Spleen (tissue), 11 donors: ENCODE measurements around the gene RHOC. TPM values are rescaled to one million over a fixed set of nuclear protein-coding genes. Genes with fewer than 3 reads are reported as not detected.

ENCODE experiments used
- DNase-seq: peaks from one replicate; pipeline ENCODE4 v3.0.0-alpha.2; 2020
- H3K27ac ChIP-seq, 8 donors: fragments of 200-600 bp; sonication (generic) in 7 of 8; 1 replicate in 4 of 8; 2 replicates in 4 of 8; pipeline versions ENCODE4 v1.5.0 to v1.8.0; 2016 to 2021; ENCODE audit warnings: inconsistent platforms in 4 of 8, mild to moderate bottlenecking in 4 of 8, moderate library complexity in 1 of 8
- H3K27me3 ChIP-seq, 7 donors: fragments of 200-600 bp; sonication (generic) in 6 of 7; replicated peaks in 1 of 7; 1 replicate in 4 of 7; 2 replicates in 3 of 7; pipeline versions ENCODE4 v1.5.0 to v1.8.0; 2016 to 2021; ENCODE audit warnings: inconsistent platforms in 3 of 7, mild to moderate bottlenecking in 1 of 7
- H3K36me3 ChIP-seq, 6 donors: fragments of 200-600 bp; sonication (generic) in 5 of 6; 1 replicate in 4 of 6; 2 replicates in 2 of 6; pipeline versions ENCODE4 v1.5.0 to v1.8.0; 2016 to 2021; ENCODE audit warnings: inconsistent platforms in 2 of 6
- H3K4me1 ChIP-seq, 6 donors: fragments of 200-600 bp; sonication (generic) in 5 of 6; 1 replicate in 3 of 6; 2 replicates in 3 of 6; pipeline versions ENCODE4 v1.5.0 to v1.8.0; 2016 to 2021; ENCODE audit warnings: inconsistent platforms in 3 of 6
- H3K4me3 ChIP-seq, 8 donors: fragments of 200-600 bp; sonication (generic) in 7 of 8; 1 replicate in 4 of 8; 2 replicates in 4 of 8; pipeline versions ENCODE4 v1.5.0 to v1.8.0; 2016 to 2021; ENCODE audit warnings: inconsistent platforms in 4 of 8, mild to moderate bottlenecking in 4 of 8, moderate library complexity in 2 of 8
- H3K9me3 ChIP-seq, 8 donors: fragments of 200-600 bp; sonication (generic) in 7 of 8; 1 replicate in 4 of 8; 2 replicates in 4 of 8; pipeline versions ENCODE4 v1.5.0 to v1.8.0; 2016 to 2021; ENCODE audit warnings: inconsistent platforms in 4 of 8
- CTCF ChIP-seq, 11 experiments: fragments of 200-600 bp in 7 of 11; fragments of 450-650 bp in 4 of 11; sonication (generic) in 4 of 11; IDR thresholded peaks in 8 of 11; conservative IDR thresholded peaks in 3 of 11; 1 replicate in 7 of 11; 2 replicates in 4 of 11; pipeline versions ENCODE4 v1.4.0 to v1.8.0; 2016 to 2021; ENCODE audit warnings: antibody characterized with exemption in 11 of 11, inconsistent platforms in 4 of 11, mild to moderate bottlenecking in 1 of 11
- POLR2A ChIP-seq, 3 donors: fragments of 450-650 bp; IDR thresholded peaks; one replicate each; pipeline ENCODE4 v1.5.1; 2017; ENCODE audit warnings: antibody characterized with exemption in 3 of 3, mild to moderate bottlenecking in 1 of 3
- POLR2AphosphoS5 ChIP-seq, 3 donors: sonication (generic); formaldehyde crosslinking; IDR thresholded peaks; one replicate each; pipeline ENCODE4 v1.5.1; 2017; ENCODE audit warnings: antibody characterized with exemption in 3 of 3
- WGBS, 5 donors: extraction: QIAGEN DNeasy Blood & Tissue Kit in 3 of 5; methylation state at CpG; one replicate each; pipeline versions ENCODE4 v1.1.5 to v1.1.7; 2013 to 2018; 5-methylcytosine and 5-hydroxymethylcytosine counted together
- intact Hi-C: fragments of 100-400 bp; cut with DNase I; formaldehyde crosslinking; loops from one replicate; pipeline ENCODE4 v1.15.0; 2023; ENCODE audit warnings: low total_unique reads
- polyA plus RNA-seq, 3 donors: library from polyadenylated mRNA; stranded (reverse); fragments of 200-250 nt; gene quantifications; one replicate each; pipeline ENCODE4 v1.2.1, GENCODE V29; 2013
- total RNA-seq, 7 donors: library from RNA; depleted of rRNA in 3 of 7; stranded (reverse); fragments of >200 nt in 3 of 7; fragmentation: NEBNext Ultra II Directional in 4 of 7; extraction: Animal tissue kit (Norgen Biotek cat#: 25700) in 4 of 7; gene quantifications; one replicate each; pipeline versions ENCODE4 v1.1.0 to v1.2.1, GENCODE V29; 2016 to 2021
- donor health status: healthy with polysubstance abuse.
- donor health status: DM: no; HTN: no; CAD: no; lungs with moderate emphysema.
- donor health status: DM: no; HTN: no; CAD: no.
- donor health status: Bipolar disorder and iron deficiency.
- donor health status: healthy.
- donor health status: DM: no; HTN: no; CAD: no.
- donor health status: DM: yes; HTN: yes; CAD: no.

The RHOC gene
- total and polyA plus RNA-seq, 10 donors = 120 to 323 (median 203) TPM

- peaks cover 0 to 100% (median 61%) of the 10 kb centered on the region in 6 donors for H3K36me3 ChIP-seq
- H3K4me3 ChIP-seq = no peak overlapping the region
- DNase-seq = peak; percentile 70
- 94 to 98% (median 95%) methylated on average over 7 to 9 of the region's 9 CpGs for WGBS, 5 donors
- no peaks in the 10 kb centered on the region for H3K9me3 ChIP-seq
- H3K27ac ChIP-seq = no peak overlapping the region
- no peaks in the 10 kb centered on the region for H3K27me3 ChIP-seq
- TF ChIP-seq POLR2AphosphoS5 (IDR thresholded peaks at IDR 0.05) (no peak), CTCF (IDR thresholded peaks at IDR 0.05 in 8 of 11, conservative IDR thresholded peaks at IDR 0.05 in 3 of 11) (no peak), POLR2A (IDR thresholded peaks at IDR 0.05) (no peak)
- intact Hi-C loops = no loop called here
- peaks cover 15 to 28% (median 24%) of the 10 kb centered on the region in 6 donors for H3K4me1 ChIP-seq
Observed at GRCh38 chr1:112695276-112695675, 11.7 kb downstream of the RHOC start.

GRCh38 chr1:112694363-112694929 lies 12.5 kb downstream of the RHOC start:
- peaks cover 7 to 20% (median 16%) of the 10 kb centered on the region in 6 donors for H3K4me1 ChIP-seq
- H3K9me3 ChIP-seq = no peaks in the 10 kb centered on the region
- peaks cover 0 to 100% (median 69%) of the 10 kb centered on the region in 6 donors for H3K36me3 ChIP-seq
- H3K4me3 ChIP-seq = no peak overlapping the region
- 88 to 92% (median 89%) methylated on average over 11 to 15 of the region's 15 CpGs for WGBS, 5 donors
- no peak overlapping the region for H3K27ac ChIP-seq
- intact Hi-C loops = no loop called here
- TF ChIP-seq POLR2AphosphoS5 (IDR thresholded peaks at IDR 0.05) (no peak), CTCF (IDR thresholded peaks at IDR 0.05 in 8 of 11, conservative IDR thresholded peaks at IDR 0.05 in 3 of 11) (no peak), POLR2A (IDR thresholded peaks at IDR 0.05) (no peak)
- peak; percentile 58 for DNase-seq
- no peaks in the 10 kb centered on the region for H3K27me3 ChIP-seq

GRCh38 chr1:112693821-112694220 lies 13.1 kb downstream of the RHOC start:
- no peak overlapping the region for H3K27ac ChIP-seq
- intact Hi-C loops = no loop called here
- H3K27me3 ChIP-seq = no peaks in the 10 kb centered on the region
- peaks cover 0 to 100% (median 71%) of the 10 kb centered on the region in 6 donors for H3K36me3 ChIP-seq
- TF ChIP-seq POLR2A (IDR thresholded peaks at IDR 0.05) (no peak), CTCF (IDR thresholded peaks at IDR 0.05 in 8 of 11, conservative IDR thresholded peaks at IDR 0.05 in 3 of 11) (no peak), POLR2AphosphoS5 (IDR thresholded peaks at IDR 0.05) (no peak)
- WGBS, 5 donors = 88 to 96% (median 94%) methylated on average over 6 of the region's 6 CpGs
- peaks cover 3 to 13% (median 10%) of the 10 kb centered on the region in 6 donors for H3K4me1 ChIP-seq
- no peak overlapping the region for H3K4me3 ChIP-seq
- DNase-seq = peak; percentile 60
- H3K9me3 ChIP-seq = no peaks in the 10 kb centered on the region

GRCh38 chr1:112692681-112693080 lies 14.2 kb downstream of the RHOC start:
- Histone ChIP-seq H3K36me3 (peaks cover 0 to 99% (median 67%) of the 10 kb centered on the region in 6 donors), H3K9me3 (no peaks in the 10 kb centered on the region), H3K4me1 (peaks cover 0 to 11% (median 5%) of the 10 kb centered on the region in 6 donors), H3K27ac (no peak overlapping the region), H3K27me3 (no peaks in the 10 kb centered on the region), H3K4me3 (no peak overlapping the region)
- TF ChIP-seq POLR2A (IDR thresholded peaks at IDR 0.05) = no peak
- TF ChIP-seq POLR2AphosphoS5 (IDR thresholded peaks at IDR 0.05) = peak in 1 of 3 donors; percentile 16
- peak; percentile 44 for DNase-seq
- intact Hi-C loops = no loop called here
- WGBS, 5 donors = 89 to 100% (median 94%) methylated on average over 5 of the region's 5 CpGs
